GM18517 (cell line): ENCODE data around the gene OPN1MW.
"Not testable (repeated sequence)": the region's sequence is repeated elsewhere in the genome, so short reads cannot be mapped to it uniquely, and the experiment has no call there.

Experiments used
- ATAC-seq: cut with Tn5 transposase; IDR thresholded peaks from one replicate; pipeline ENCODE4 v1.9.1; 2021; ENCODE audit warnings: mild to moderate bottlenecking, moderate library complexity; ENCODE audit not compliant: unreplicated experiment

Gene OPN1MW

DNA sequence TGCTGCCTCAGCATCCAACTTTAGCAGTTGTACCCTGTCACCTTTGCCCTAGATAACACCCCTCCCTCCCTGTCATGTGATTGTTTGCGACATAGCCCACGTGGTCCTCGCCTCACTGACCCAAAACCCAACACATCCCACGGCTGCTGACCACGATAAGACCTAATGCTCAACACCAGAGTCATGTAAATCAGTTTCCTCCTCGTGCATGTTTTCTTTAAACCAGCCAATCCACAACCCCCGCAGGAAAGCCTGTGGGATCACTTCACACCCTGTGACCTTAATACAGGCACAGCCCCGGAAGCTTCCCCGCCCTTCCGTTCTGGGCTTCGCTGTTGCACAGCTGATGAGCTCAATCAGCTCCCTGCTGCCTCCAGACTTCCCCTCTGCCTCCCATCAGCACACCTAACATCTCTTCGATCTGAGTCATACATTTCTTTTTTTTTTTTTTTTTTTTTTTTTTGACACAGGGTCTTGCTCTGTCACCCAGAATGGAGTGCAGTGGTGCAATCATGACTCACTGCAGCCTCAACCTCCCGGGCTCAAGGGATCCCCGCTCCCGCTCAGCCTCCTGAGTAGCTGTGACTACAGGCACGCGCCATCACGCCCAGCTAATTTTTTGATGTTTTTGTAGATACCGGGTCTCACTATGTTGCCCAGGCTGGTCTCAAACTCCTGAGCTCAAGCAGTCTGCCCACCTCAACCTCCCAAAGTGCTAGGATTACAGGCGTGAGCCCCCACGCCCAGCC lies 27.4 kb downstream of the OPN1MW start:
- not testable (repeated sequence) for ATAC-seq

DNA sequence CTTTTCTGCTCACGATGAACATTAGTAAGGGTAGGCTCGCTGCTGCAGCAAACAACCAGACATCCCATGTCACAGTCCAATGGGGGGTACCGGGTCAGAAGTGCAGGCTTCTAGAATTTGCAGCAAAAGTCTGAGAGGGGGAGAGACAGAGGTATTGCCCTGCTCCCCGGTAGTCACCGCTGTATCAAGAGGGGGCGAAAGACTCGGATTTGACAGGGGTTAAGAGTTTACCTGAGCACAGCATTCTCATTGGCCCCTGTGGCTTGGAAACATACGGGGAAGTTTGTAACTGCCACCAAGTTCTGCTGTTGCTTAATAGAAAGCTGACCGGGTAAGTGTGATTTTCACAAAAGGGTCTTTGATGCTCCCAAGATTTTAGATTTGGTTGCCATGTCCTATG lies 28.7 kb downstream of the OPN1MW start:
- not testable (repeated sequence) for ATAC-seq

DNA sequence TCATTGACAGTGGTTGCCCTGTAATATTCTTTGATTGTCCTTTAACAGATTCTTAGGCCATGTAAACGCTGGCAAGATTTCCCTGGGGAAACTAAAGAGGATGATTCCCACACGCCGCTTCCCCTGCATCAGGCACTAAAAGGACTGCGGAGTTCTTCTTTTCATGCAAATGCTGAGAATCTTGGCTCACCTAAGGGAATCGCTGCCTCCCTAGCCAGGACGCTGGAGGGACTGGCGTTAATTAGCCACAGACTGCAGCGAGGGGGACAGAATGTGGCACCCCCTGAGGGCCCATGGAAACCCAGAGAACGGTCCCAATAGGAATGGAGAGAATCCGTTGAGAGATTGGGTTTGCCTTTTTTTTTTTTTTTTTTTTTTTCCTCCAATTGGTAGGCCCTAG lies 29.1 kb downstream of the OPN1MW start:
- ATAC-seq, result not testable (repeated sequence)

DNA sequence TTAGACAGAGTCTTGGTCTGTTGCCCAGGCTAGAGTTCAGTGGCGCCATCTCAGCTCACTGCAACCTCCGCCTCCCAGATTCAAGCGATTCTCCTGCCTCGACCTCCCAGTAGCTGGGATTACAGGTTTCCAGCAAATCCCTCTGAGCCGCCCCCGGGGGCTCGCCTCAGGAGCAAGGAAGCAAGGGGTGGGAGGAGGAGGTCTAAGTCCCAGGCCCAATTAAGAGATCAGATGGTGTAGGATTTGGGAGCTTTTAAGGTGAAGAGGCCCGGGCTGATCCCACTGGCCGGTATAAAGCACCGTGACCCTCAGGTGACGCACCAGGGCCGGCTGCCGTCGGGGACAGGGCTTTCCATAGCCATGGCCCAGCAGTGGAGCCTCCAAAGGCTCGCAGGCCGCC lies 37.1 kb downstream of the OPN1MW start, which contains the start of gene OPN1MW2:
TSS of gene OPN1MW2 (plus strand) at position 301 of the 400 bp plus-strand sequence. CDS start at position 361, 60 bp downstream.
- not testable (repeated sequence) for ATAC-seq

DNA sequence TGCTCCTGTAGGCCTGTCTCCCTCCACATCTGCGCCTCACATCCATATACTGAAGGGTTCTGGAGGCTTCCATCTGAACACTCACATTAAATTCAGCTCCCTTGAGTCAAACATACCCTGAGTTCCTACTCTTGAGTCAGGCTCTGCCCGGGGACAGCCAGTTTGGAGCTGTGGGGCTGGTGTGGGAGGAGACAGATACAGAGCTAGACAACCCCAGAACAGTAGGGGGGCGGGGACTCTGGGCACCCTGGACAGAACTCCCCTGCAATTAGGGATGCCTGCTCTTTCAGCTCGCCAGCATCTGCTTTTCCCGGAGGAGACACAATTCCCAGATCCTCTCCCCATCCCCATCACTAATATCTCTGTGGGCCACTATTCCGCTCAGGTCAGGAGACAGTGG lies 42.9 kb downstream of the OPN1MW start:
- not testable (repeated sequence) for ATAC-seq

DNA sequence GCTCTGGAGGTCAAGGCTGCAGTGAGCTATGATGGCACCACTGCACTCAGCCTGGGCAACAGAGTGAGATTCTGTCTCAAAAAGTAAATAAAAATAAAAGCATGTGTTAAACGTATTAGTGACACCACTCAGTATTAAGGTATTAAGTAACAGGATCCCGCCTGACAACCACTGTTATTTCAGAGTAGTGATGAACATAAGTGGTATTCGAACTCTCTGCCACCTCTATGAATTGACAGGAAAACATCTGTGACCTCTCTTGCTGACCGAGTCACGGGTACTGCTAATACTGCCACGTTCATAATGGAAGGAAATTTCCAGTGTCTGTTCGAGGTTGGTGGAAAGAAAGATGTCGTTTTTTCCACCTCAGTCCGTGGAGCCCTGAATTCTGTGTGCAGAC lies 44.3 kb downstream of the OPN1MW start:
- not testable (repeated sequence) for ATAC-seq

DNA sequence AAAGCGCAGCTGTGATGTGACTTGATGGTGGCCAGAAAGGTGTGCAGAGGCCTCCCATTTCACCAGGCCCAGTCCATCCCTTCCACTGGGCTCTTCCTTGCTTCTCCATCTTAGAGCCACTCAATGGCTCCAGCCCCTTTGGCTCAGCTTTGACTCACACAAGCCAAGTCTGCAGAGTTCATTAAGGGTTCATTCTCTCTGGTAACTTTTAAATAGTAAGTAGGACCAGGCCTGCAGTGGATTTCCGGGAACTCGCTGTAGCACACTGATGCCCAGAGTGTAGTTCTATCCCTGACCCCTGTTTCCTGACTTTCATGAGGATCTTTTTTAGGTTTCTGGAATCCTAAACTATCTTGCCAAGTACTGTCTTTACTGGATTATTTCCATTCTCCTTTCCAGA lies 49.0 kb downstream of the OPN1MW start:
- ATAC-seq, result not testable (repeated sequence)

DNA sequence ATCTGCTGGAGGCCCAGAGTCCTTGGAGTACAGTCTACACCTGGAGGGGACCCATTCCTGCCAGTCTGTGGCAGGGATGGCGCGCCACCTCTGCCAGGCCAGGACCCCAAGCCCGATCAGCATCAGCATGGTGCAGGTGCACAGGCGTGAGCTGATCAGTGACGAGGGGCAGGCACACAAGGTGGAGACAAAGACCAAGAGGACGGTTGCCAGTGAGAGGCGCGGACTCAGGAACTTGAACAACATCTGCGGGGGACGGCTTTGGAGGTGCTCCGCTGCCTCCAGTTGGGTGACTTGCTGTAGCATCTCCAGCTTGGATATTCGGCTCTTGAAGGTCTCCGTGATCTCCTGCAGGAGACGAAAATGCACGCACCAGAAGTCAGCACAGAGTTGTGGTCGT lies 51.2 kb downstream of the OPN1MW start:
- not testable (repeated sequence) for ATAC-seq

DNA sequence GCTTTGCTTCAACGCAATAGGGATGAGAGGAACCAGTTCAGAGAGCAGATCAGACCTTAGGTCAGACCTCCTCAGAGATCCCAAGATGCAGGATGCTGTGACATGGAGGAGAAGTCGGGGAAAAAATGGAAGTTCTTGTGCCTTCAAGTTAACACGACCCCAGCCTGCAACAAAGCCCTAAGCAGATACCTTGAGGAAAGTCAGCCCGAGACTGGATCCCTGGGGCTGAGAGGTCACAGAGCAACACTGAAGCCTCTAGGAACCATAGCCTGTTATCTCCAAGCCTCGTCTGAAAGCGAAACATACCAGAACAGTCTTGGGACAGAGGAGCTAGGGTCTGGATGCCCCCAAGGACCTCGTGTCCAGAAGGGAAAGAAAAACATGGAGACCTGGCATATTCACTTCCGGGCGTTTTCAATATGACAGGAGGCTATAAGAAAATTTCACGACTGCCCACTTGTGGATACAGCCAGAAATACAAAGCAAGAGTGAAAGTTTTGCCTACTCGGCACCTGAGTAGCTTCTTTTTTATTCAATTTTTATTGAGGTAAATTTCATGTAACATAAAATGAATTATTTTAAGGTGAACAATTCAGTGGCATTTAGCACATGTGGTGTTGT lies 56.7 kb downstream of the OPN1MW start:
- ATAC-seq, result not testable (repeated sequence)

DNA sequence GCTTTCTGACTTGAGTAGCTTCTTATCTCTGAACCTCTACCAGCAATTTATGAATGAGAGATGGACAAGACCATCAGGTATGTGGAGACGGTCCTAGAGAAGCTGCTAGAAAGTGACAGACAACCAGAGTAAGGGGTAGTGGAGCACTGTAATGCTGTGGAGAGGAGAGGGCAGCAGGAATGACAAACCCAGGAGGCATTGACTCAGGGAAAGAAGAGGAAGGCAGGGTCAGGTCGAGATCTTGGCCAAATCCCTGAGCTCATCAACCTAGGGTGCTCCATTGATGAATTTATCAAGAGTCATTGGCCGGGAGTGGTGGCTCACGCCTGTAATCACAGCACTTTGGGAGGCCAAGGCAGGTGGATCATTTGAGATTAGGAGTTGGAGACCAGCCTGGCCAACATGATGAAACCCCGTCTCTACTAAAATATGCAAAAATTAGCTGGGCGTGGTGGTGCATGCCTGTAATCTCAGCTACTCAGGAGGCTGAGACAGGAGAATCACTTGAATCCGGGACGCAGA lies 57.6 kb downstream of the OPN1MW start:
- not testable (repeated sequence) for ATAC-seq
